Keratinocyte (primary cell): ENCODE measurements around the gene C18orf32.

Source experiments
- EZH2 ChIP-seq: IDR thresholded peaks from one replicate; pipeline ENCODE4 v1.6.1; 2012; ENCODE audit warnings: inconsistent platforms, mild to moderate bottlenecking, low read length, moderate library complexity
- TF ChIP-seq, protein P1 (sequence below), 3 experiments: IDR thresholded peaks in 1 of 3; conservative IDR thresholded peaks in 1 of 3; optimal IDR thresholded peaks in 1 of 3; 2 replicates in 2 of 3; 3 replicates in 1 of 3; pipeline versions ENCODE3 to v1.5.1; 2011; ENCODE audit warnings: low read length in 3 of 3, mild to moderate bottlenecking in 3 of 3, moderate library complexity in 2 of 3, control low read depth in 1 of 3, inconsistent platforms in 1 of 3; ENCODE audit not compliant: insufficient read depth in 2 of 3; ENCODE audit errors: extremely low read depth in 1 of 3

DNA sequence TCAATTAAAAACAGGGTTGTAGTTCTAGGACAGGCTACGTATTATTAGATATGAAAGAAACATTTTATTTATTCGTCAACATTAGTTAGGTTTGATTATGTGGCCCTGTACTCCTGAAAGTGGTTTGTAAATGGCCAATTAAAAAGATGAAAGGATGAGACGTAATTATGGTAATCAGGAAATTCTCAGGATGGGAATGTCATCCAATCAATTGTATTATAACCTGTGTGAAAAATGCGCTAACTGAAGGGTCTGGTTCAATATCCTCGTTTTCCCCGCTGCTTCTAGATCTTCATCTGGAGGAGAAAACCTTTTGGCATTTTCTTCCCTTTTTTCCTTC lies 5.6 kb upstream of the C18orf32 start:
- TF ChIP-seq, protein P1, sequence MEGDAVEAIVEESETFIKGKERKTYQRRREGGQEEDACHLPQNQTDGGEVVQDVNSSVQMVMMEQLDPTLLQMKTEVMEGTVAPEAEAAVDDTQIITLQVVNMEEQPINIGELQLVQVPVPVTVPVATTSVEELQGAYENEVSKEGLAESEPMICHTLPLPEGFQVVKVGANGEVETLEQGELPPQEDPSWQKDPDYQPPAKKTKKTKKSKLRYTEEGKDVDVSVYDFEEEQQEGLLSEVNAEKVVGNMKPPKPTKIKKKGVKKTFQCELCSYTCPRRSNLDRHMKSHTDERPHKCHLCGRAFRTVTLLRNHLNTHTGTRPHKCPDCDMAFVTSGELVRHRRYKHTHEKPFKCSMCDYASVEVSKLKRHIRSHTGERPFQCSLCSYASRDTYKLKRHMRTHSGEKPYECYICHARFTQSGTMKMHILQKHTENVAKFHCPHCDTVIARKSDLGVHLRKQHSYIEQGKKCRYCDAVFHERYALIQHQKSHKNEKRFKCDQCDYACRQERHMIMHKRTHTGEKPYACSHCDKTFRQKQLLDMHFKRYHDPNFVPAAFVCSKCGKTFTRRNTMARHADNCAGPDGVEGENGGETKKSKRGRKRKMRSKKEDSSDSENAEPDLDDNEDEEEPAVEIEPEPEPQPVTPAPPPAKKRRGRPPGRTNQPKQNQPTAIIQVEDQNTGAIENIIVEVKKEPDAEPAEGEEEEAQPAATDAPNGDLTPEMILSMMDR (optimal IDR thresholded peaks at IDR 0.05 in 1 of 3, IDR thresholded peaks at IDR 0.05 in 1 of 3, conservative IDR thresholded peaks at IDR 0.05 in 1 of 3; ENCODE audit: extremely low read depth in 1 of 3, insufficient read depth in 2 of 3, low read length in 3 of 3): no peak
- no peak for TF ChIP-seq EZH2
